Stimulated activated CD8-positive, alpha-beta memory T cell treated with anti-CD3 and anti-CD28 coated beads, Interleukin-15, amount 100 ng/mL, for 48 hours (primary cell): ENCODE measurements around the gene FOXK1.
"Not testable (repeated sequence)": the region's sequence is repeated elsewhere in the genome, so short reads cannot be mapped to it uniquely, and the experiment has no call there.

Source experiments
- DNase-seq, 2 donors: peaks; one replicate each; pipeline ENCODE4 v3.0.0-alpha.2; 2020; ENCODE audit warnings: low read depth in 2 of 2

FOXK1 gene

DNA sequence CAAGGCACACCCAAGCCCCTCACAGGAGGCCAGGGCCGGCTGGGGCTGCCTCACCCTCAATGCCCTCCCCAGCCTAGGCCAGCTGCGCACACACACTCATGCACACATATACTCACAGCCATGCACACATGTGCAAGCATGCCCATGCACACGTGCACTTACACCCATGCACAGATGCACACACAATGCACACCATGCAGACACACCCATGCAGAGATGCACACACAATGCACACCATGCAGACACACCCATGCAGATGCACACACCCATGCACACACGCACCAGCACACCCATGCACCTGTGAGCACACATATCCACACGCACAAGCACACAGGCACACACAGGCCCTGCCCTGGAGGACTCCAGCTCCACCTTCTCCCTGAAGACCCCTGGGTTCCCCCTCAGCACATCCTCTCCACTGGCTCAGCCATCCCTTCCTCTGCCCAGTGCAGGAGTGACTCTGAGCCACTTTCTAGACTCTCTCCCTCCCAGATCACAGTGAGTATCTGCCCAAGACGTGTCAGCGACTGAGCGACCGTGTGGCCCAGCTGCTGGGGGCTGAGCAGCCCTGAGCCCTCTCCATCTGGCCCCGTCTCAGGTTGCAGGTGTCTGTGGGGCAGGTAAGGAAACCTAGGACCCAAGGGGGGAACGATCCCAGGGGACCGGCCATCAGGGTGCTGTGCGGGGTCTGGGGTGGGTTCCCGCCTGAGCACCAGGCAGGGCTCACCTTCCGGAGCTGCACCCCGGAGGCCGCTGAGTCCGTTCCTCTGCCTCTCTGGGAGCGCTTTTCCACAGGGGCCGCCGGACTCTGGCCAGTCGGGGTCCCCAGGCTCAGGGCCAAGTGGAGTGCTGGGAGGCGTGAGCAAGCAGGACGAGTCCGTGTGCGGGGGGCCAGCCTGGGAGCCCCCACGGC, 119.1 kb downstream of the FOXK1 start:
- no peak for DNase-seq

DNA sequence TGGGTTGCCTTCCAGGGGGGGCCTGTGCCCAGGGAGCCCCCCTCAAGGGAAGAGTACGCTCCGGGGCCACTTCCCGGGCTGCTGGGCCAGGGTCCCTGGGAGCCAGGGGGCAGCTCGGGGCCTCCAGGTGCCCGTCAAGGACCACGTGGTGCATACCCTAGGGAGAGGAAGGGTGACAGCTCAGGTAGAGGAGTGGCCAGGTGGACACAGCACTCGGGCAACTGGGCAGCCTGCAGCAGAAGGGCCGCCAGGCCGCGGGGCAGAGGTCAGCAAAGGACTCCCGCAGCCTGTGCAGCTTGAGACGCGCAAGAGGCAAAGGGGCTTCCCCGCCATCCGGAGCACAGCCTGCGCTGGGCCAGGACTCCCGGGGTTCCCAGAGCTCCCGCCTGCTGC, 119.7 kb downstream of the FOXK1 start:
- no peak for DNase-seq

DNA sequence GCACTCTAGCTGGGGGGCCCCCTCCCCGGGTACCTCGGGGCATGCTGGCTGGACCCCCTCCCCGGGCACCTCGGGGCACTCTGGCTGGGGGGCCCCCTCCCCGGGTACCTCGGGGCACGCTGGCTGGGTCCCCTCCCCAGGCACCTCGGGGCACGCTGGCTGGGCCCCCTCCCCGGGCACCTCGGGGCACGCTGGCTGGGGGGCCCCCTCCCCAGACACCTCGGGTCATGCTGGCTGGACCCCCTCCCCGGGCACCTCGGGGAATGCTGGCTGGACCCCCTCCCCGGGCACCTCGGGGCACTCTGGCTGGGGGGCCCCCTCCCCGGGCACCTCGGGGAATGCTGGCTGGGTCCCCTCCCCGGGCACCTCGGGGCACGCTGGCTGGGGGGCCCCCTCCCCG, 120.5 kb downstream of the FOXK1 start:
- not testable (repeated sequence) for DNase-seq

DNA sequence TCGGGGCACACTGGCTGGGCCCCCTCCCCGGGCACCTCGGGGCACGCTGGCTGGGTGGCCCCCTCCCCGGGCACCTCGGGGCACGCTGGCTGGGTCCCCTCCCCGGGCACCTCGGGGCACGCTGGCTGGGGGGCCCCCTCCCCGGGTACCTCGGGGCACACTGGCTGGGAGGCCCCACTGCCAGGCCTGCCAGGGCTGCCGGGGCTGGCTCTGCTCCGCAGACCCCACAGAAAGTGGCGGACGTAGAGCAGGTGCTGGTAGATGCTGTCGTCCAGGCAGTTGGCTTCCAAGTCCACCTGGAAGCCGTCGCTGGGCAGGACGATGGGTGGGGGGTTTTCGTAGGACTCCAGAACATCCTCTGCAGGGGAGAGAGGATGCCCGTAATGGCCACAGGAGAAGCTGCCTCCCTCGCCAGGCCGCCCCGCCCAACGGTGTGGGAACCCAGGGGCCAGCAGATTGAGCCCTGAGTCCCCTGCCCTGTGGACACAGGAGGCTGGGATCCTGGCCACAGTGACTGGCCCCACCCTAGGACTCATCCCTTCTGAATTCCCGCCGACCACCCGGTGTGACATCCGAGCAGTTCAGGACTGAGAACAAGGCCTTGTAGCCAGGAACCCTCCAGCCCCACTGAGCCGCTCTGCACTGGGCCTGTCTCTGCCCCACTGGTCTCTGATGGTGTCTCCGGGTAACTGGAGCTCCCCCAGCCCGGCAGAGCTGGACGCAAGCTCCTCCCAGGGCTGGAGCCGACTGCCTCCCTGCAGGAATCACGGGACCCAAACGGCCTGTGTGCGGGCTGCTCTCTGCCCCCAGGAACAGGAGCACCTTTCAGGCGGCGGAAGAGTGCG, 121.5 kb downstream of the FOXK1 start:
- no peak for DNase-seq

DNA sequence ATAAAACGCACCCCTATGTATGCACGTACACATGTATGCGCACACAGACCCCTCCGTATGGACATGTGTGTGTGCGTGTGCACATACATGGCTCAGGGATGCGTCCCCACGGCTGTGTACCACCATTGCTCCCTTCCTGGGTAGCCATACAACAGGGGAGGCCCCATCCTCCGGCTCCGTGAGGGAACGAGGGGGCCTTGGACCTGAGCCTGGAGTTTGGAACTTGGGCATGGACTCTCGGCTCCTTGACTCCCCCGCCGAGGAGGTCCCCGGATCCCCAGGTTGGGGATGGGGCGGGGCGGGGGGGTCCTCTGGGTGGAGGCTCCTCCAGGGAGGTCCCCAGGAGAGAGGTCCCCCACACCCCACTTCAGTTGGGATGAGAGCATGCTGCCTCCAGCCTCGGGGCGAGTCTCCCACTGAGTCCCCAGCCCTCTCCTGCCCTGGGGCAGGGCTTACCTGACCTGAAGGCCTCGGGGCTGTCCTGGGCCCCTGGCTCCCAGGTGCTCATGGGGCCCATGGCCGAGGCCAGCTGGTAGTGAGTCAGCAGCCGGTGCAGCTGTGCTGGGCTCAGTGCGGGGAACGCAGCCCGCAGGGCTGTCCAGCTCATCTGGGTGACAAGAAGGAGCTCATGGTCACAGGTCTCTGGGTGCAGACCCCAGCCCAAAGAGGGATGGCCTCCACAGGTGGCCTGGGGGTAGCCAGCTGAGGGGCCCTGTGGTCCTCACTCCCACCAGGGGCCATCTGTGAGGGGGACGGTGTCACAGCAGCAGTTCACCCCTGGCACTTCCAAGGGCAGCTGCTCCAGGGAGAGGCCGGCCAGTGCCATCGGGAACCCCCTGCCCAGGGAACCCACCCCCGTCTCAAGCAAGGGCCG, 123.3 kb downstream of the FOXK1 start:
- no peak for DNase-seq

DNA sequence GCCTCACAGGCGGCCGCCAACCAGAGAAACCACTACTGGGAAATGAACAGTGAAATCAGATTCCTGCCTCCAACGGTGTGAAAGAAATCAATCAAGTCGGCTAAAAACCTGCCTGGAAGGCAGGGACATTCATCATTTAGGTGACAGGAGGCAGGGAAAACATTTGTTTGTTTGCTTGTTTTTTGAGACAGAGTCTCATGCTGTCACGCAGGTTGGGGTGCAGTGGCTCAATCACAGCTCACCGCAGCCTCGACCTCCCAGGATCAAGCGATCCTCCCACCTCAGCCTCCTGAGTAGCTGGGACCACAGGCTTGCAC, 123.8 kb downstream of the FOXK1 start:
- DNase-seq, result no peak

DNA sequence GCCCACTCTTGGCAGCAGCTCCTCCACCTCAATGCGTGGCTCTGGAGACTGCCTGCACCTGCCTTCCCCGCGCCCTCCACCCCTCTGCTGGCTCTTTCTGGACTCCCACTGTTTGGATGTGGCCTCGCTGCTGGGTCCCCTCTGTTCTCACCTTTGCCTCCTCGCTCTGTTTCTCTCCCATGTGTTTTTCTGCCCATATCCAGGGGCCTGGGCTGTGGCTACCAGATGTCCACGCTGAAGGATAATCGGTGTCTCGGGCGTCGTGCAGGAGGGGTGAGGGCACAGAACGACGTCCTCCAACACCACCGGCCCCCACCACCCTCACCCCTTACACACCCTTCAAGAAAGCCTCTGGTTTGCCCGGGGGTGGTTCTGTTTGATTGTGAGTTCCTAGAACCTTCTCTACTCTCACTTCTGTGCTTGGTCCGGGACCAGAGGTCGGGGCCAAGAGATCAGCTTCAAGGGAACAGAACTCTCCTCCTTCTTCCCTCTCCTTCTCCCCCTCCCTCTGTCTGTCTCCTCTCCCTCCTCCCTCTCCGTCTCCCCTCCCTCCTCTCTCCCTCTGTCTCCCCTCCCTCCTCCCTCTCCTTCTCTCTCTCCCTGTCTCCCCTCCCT, 125.0 kb downstream of the FOXK1 start:
- no peak for DNase-seq

DNA sequence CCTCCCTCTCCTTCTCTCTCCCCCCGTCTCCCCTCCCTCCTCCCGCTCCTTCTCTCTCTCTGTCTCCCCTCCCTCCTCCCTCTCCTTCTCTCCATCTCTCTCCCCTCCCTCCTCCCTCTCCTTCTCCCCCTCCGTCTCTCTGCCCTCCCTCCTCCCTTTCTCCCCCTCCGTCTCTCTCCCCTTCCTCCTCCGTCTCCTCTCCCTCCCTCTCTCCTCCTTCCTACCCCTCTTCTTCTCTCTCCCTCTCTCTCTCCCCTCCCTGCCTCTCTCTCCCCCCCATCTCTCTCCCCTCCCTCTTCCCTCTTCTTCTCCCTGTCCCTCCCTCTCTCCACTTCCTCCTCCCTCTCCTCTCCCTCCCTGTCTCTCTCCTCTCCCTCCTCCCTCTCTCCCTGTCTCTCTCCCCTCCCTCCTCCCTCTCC, 125.5 kb downstream of the FOXK1 start:
- DNase-seq, result no peak

DNA sequence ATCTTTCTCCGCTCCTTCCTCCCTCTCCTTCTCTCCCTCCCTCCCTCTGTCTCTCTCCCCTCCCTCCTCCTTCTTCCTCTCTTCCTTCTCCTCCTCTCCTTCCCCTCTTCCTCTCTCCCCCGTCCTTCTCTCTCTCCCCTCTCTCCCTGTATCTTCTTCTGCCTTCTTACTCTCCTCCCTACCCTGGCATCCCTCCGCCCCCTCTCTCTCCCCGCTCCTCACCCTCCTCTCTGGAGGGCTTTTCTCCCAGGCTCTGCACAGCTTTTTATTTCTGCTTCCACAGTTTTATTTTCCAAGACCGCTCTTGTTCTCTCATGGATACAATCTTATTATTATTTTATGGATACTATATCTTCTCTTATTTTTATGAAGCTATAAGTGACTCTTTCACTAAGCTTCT, 125.9 kb downstream of the FOXK1 start:
- DNase-seq, result no peak

DNA sequence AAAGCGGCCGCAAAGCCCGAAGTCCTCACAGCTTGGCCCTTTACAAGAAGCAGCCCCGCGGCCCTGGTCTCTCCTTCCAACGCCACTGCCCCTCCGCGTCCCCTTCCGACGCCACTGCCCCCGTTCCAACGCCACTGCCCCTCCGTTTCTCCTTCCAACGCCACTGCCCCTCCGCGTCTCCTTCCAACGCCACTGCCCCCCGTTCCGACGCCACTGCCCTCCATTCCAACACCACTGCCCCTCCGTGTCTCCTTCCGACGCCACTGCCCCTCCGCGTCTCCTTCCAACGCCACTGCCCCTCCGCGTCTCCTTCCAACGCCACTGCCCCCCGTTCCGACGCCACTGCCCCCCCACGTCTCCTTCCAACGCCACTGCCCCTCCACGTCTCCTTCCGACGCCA, 126.5 kb downstream of the FOXK1 start:
- DNase-seq, result no peak

DNA sequence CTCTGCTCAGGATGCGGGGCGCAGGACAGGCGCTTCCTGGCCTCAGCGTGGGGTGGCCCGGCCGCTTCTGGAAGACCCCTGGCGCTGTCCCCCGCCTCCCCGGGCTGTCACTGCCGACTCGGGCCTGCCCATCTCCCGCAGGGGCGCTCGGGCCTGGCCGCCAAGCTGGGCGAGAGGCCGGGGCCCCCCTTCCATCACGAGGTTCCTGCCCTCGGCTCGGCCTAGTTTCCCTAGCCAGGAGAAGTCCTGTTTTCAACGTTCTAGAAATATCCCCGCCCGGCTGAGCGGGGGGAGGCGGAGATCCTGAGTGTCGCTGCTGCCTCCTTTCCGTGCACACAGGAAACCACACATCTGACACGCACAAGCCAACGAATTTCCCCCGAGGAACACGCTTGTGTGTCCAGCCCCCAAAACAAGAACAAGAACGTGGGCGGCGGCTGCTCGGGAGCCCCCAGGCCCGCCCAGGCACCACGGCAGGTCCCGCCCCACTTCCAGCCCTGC, 127.0 kb downstream of the FOXK1 start:
- peak in 1 of 2 donors; percentile 4 for DNase-seq

DNA sequence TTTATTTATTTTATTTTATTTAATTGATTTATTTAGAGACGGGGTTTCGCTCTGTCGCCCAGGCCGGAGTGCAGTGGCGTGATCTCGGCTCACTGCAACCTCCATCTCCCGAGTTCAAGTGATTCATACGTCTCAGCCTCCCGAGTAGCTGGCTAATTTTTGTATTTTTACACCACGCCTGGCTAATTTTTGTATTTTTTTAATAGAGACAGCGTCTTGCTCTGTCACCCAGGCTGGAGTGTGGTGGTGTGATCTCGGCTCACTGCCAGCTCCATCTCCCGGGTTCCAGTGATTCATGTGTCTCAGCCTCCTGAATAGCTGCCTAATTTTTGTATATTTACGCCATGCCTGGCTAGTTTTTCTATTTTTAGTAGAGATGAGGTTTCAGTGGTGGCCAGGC, 127.6 kb downstream of the FOXK1 start:
- no peak for DNase-seq

DNA sequence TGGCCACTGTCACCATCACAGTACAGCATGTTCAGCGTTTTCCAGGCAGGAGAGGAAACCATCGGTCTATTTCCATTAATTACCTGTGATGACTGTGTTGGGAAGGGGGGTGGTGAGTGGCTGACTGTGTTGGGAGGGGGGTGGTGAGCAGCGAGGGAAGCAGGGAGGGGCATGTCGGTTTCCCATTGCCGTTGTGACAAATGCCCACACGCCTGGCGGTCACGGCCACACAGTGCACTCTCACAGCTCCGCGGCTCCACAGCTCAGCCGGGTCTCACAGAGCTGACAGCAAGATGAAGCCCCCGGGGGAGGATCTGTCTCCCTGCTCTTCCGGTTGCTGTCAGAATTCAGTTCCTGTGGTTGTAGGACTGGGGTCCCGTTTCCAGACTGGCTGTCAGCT, 132.3 kb downstream of the FOXK1 start:
- no peak for DNase-seq

DNA sequence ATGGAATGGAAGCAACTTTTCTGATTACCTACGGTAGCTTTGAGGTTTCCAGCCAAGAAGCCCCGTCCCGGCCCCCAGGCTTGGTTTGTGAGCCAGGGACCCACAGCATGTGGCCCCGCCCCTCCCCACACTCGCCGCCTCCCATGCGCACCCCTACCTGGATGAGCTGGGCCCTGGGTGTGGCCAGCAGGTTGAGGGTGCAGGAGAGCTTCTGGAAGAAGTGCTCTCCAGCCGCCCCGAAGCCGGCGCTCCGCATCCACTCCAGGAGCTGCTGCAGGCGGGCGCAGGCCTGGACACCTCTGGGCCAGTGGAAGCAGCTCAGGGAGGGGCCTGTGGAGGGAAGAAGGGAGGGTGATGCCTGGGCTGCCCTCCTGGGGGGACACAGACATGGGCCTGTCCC, 133.0 kb downstream of the FOXK1 start:
- DNase-seq, result no peak

DNA sequence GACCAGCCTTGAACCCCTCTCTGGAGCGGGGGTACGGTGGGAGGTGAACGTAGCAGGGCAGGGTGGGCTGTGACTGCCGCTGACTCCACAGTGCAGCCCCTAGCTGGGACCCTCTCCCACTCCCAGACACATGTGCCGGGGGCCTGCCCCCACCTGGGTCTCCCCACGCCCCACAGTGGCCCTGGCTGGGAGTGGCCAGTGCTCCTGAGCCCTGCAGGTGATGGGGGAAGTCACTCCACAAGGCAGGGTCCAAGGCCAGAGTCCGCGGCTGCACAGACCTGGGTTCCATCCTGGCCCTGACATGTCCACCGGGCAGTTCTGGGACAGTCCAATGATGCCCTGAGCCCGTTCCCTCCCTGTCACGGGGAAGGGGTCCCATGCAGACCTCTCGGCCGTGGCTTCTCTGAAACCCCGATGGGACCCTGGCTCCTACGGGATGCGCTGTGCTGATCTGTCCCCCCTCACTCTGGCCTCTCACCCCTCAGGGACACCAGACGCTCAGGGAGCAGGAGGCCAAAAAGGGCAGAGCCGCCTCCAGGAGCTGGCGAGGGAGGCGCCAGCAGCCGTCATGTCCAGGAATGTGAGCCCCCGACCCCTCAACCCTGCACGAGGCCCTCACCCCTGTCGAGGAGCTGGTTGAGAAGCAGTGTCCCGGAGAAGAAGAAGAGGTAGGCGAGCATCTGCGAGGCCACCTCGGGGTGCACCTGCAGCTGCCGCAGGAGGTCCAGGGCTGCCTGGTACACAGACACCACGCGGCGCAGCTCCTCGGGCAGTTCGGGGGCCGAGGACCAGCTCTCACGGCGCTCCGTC, 133.7 kb downstream of the FOXK1 start:
- DNase-seq, result no peak

DNA sequence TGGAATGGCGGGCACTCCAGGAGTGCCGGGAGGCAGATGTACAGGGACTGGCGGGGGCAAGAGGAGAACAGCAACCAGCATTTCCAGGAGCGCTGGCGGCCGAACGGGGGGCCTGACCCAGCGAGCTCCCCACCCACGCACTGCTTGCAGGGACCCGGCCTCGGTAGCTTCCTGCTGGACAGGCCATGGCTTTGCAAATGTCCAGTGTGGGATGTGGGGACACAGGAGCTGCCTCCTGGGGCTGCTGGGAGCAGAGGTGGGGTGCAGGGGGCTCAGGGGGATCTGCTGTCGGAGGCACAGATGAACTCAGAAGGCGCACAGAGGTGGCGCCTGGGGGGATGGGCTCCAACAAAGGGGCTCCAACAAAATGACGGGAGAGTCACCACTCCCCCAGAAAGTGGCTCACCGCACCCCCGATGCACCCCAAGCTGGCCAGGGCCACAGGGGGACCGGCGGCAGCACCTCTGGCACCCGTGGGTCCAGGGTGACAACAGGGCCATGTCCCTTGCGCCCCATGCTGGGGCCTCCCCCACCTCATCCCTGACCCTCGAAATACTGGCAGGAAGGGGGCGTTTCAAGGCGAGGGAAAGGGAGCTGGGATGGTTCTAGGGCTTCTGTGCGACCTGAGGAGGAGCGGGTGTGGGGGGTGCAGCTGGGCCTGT, 134.5 kb downstream of the FOXK1 start:
- no peak for DNase-seq

DNA sequence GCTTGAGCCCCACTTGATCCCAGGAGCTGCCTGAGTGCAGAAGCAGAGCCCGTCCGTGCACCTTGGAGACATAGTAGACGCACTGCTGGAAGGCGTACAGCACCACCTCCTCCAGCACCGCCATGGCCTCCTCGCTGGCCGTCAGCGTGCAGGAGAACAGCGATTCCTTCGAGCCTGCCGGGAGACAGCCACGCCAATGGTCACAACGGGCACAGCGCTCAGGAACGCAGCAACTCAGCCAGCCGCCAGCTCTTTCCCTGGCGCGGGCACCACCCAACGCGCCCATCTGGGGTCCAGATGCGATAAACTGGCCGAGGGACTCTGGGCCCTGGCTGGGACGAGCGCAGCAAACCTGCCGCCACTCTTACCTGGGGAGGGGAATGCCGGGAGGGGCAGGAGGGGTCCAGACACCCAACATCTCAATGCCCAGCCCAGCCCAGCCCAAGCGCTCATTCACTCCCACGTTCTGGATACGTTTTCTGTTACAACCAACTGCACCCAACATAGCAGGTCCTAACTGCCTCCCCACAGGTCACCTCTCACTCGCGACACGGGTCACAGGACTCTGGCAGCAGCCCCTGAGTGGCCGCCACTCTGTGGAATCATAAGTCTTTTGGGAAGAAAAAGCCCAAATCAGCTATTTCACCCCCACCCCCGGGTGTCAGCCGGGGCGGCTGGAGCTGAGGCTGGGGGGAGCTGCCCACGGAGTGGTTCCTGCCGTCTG, 135.2 kb downstream of the FOXK1 start:
- no peak for DNase-seq

DNA sequence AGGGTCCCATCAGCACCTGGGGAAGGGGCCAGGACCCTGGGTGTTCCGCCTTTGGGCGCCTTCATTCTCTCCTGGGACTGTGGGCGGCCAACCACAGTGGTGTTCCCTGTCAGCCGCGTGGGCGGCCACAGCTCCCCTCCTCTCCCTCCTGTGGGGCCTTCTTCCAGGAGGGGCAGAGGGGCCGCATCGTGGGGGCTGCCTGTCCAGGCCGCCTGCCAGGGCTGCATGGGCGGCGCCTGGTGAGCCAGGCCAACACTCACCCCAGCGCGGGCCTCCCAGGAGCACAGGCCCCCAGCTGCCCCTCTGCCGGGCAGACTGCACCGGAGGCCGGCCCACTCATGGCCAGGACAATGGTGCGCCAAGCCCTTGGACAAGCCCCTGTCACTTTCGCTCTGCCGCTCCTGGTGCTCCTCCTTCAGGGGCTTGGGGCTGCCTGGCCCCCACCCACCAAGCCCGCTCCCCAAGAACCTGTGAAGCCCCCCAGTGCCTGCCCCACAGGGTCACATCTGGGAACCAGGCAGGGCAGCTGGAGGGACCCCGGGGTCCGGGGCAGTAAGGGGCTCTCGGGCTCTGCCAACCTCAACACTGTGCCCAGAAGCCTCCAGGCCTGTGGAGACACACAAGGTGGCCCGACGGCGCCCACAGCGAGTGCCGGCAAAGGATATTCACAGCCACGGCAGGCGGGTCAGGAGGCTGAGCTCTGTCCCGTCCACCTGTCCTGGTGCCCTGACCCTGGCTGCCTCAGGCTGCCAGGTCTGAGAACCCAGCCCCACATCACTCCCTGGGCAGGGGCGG, 136.1 kb downstream of the FOXK1 start:
- DNase-seq, result no peak
